Psoas muscle (tissue), 8 donors: ENCODE results near the gene MMP24. TPM values are rescaled to one million over a fixed set of nuclear protein-coding genes. Genes with fewer than 3 reads are reported as not detected.
"Not testable (repeated sequence)": the region's sequence is repeated elsewhere in the genome, so short reads cannot be mapped to it uniquely, and the experiment has no call there.

Experiments
- ATAC-seq, 4 donors: fragments of 200-7000 bp; cut with Tn5 transposase; one replicate each; pipeline ENCODE4 v1.9.1; 2020; ENCODE audit warnings: moderate library complexity in 3 of 4, mild to moderate bottlenecking in 2 of 4
- DNase-seq, 2 donors: peaks; one replicate each; pipeline ENCODE4 v3.0.0-alpha.2; 2020
- H3K27ac ChIP-seq: fragments of 200-600 bp; one replicate; pipeline ENCODE4 v1.8.0; 2022
- H3K27me3 ChIP-seq, 3 donors: fragments of 200-600 bp in 1 of 3; one replicate each; pipeline versions ENCODE4 v1.6.1 to v1.8.0; 2013 to 2022; ENCODE audit warnings: low read length in 2 of 3, mild to moderate bottlenecking in 2 of 3, moderate library complexity in 1 of 3; ENCODE audit not compliant: insufficient read depth in 3 of 3
- H3K36me3 ChIP-seq, 2 donors: fragments of 200-600 bp in 1 of 2; one replicate each; pipeline versions ENCODE4 v1.6.1 to v1.8.0; 2013 to 2022; ENCODE audit warnings: low read depth in 1 of 2, mild to moderate bottlenecking in 1 of 2, moderate library complexity in 1 of 2; ENCODE audit not compliant: insufficient read depth in 1 of 2
- H3K4me1 ChIP-seq: fragments of 200-600 bp; one replicate; pipeline ENCODE4 v1.8.0; 2022
- H3K4me3 ChIP-seq: fragments of 200-600 bp; one replicate; pipeline ENCODE4 v1.8.0; 2022; ENCODE audit warnings: mild to moderate bottlenecking
- H3K9me3 ChIP-seq: fragments of 200-600 bp; one replicate; pipeline ENCODE4 v1.8.0; 2022
- WGBS, 3 donors: extraction: QIAGEN DNeasy Blood & Tissue Kit; methylation state at CpG; one replicate each; pipeline versions ENCODE4 v1.1.6 to v1.1.7; 2013; 5-methylcytosine and 5-hydroxymethylcytosine counted together
- intact Hi-C, 2 donors: fragments of 100-400 bp; cut with DNase I; formaldehyde crosslinking; loops; one replicate each; pipeline versions ENCODE4 v1.11.0 to v1.14.2; 2022
- polyA plus RNA-seq, 3 donors: library from polyadenylated mRNA; stranded (reverse); fragments of 200-250 nt; gene quantifications; one replicate each; pipeline ENCODE4 v1.2.3, GENCODE V29; 2013
- total RNA-seq, 4 donors: library from RNA; stranded (reverse); fragmentation: NEBNext Ultra II Directional in 2 of 4; extraction: Animal tissue kit (Norgen Biotek cat#: 25700) in 2 of 4; gene quantifications; one replicate each; pipeline versions ENCODE4 v1.2.1 to v1.2.4, GENCODE V29; 2021 to 2023
- TF ChIP-seq, protein P1 (sequence below): fragments of 200-600 bp; IDR thresholded peaks from one replicate; pipeline ENCODE4 v1.8.0; 2022; ENCODE audit warnings: antibody characterized with exemption
- donor health status: healthy with polysubstance abuse.
- donor health status: DM: no; HTN: no; CAD: no; lungs with moderate emphysema.
- donor health status: Bipolar disorder and iron deficiency.
- donor health status: healthy.
- donor health status: DM: yes; HTN: yes; CAD: no.
- donor health status: DM: no; HTN: no; CAD: no.
- donor health status: DM: no; HTN: no; CAD: no.
- donor health status: DM: yes; HTN: yes; CAD: no.

MMP24 gene
- total and polyA plus RNA-seq, 7 donors: 0.01 to 0.27 (median 0.12) TPM; not detected in 1

DNA sequence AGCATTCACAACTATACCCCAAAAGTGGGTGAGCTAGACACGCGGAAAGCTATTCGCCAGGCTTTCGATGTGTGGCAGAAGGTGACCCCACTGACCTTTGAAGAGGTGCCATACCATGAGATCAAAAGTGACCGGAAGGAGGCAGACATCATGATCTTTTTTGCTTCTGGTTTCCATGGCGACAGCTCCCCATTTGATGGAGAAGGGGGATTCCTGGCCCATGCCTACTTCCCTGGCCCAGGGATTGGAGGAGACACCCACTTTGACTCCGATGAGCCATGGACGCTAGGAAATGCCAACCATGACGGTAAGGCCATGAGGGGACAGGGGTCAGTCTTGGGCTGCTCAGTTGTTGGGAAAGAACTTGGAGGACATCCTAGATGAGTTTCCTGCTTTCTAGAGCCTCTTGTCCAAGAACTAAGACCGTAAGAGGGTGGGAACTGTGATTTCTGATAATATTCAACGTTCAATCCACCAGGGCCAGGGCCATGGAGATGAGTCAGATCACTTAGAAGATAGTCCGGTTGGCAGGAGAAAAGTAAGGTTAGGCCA lies 28.0 kb downstream of the MMP24 start:
- TF ChIP-seq, protein P1, sequence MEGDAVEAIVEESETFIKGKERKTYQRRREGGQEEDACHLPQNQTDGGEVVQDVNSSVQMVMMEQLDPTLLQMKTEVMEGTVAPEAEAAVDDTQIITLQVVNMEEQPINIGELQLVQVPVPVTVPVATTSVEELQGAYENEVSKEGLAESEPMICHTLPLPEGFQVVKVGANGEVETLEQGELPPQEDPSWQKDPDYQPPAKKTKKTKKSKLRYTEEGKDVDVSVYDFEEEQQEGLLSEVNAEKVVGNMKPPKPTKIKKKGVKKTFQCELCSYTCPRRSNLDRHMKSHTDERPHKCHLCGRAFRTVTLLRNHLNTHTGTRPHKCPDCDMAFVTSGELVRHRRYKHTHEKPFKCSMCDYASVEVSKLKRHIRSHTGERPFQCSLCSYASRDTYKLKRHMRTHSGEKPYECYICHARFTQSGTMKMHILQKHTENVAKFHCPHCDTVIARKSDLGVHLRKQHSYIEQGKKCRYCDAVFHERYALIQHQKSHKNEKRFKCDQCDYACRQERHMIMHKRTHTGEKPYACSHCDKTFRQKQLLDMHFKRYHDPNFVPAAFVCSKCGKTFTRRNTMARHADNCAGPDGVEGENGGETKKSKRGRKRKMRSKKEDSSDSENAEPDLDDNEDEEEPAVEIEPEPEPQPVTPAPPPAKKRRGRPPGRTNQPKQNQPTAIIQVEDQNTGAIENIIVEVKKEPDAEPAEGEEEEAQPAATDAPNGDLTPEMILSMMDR: no peak
- Histone ChIP-seq H3K27ac (no peak overlapping the region), H3K9me3 (no peaks in the 10 kb centered on the region), H3K4me3 (no peak overlapping the region), H3K36me3 (no peaks in the 10 kb centered on the region), H3K27me3 (no peaks in the 10 kb centered on the region), H3K4me1 (no peaks in the 10 kb centered on the region)
- DNase-seq (no peak), ATAC-seq (no peak)
- intact Hi-C loops: no loop called here
- 88 to 92% (median 89%) methylated on average over 12 of the region's 12 CpGs for WGBS, 3 donors

DNA sequence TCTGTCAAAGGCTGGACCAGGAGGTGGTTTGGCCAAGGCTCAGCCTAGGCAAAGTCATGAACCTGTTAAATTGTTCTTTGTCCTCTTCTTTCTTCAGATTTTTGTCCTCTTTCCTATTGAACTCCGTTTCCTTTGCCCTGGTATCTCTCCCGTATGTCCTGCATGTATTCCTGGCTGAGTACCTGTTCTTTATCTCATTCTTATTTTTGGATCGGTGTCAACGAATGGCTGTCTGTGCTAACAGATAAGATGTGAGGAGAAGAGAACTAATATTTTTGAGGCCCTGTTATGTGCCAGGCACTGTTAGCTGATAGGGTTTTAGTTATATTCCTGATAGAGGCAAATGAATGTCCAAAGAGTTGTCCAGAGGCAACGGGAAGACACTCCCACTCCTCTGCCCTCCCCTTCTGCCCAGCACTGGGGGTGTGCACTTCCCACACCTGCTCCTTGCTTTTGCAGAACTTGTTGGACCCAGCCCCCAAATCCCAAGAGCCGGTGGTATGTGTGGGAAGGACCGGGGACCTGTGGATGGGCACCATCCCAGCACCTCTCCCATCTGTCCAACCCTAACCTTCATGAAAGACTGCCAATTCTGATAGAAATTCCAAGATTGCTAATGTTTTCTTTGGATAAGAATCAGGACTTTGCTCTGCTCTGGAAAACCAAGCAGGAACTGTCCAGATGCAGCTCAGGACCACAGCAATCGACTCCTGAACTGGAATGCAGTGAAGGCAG lies 30.9 kb downstream of the MMP24 start:
- H3K4me1 ChIP-seq: no peaks in the 10 kb centered on the region
- intact Hi-C loops: no loop called here
- H3K4me3 ChIP-seq: no peak overlapping the region
- no peak for ATAC-seq
- H3K9me3 ChIP-seq: no peaks in the 10 kb centered on the region
- WGBS, 3 donors: 62 to 67% (median 64%) methylated on average over 8 of the region's 8 CpGs
- TF ChIP-seq, protein P1: no peak
- no peaks in the 10 kb centered on the region for H3K27me3 ChIP-seq
- H3K36me3 ChIP-seq: no peaks in the 10 kb centered on the region
- no peak for DNase-seq
- no peak overlapping the region for H3K27ac ChIP-seq

DNA sequence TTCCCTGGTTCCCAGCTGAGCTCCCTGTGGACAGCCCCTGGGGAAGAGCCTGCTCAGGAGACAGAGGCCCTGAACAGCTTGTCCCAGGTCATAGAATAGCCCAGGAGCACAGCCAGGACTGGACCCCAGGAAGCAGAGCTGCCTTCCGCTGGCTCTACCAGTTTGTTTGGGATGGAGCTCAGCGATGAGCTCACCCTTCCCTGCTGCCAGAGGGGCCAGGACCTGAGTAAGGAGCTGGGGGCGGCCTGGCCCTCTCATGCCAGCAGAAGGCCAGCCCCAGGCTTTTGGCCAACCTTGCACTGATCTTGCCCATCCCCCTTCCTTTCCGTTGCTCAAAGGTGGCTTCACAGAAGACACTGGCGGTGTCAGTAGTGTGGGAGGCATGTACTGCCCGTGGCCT lies 33.9 kb downstream of the MMP24 start:
- WGBS, 3 donors: 90 to 94% (median 93%) methylated on average over 6 of the region's 6 CpGs
- Histone ChIP-seq H3K36me3 (peaks cover 0 to 2% of the 10 kb centered on the region in 2 donors), H3K27ac (no peak overlapping the region), H3K4me3 (no peak overlapping the region), H3K9me3 (no peaks in the 10 kb centered on the region), H3K4me1 (no peaks in the 10 kb centered on the region), H3K27me3 (no peaks in the 10 kb centered on the region)
- TF ChIP-seq, protein P1: no peak
- no peak for ATAC-seq
- no peak for DNase-seq
- intact Hi-C loops: loop anchor here in 1 of 2 donors (10.0 kb wide), 1 partner anchor 426 kb away; no protein-coding TSS in a partner anchor

DNA sequence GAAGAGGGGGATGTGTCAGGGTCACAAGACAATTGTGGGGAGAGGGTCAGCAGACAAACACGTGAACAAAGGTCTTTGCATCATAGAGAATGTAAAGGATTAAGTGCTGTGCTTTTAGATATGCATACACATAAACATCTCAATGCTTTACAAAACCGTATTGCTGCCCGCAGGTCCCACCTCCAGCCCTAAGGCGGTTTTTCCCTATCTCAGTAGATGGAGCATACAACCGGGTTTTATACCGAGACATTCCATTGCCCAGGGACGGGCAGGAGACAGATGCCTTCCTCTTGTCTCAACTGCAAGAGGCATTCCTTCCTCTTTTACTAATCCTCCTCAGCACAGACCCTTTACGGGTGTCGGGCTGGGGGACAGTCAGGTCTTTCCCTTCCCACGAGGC lies 35.8 kb downstream of the MMP24 start:
- not testable (repeated sequence) for ATAC-seq, H3K4me3 ChIP-seq, H3K27me3 ChIP-seq, H3K27ac ChIP-seq, H3K9me3 ChIP-seq, DNase-seq, H3K4me1 ChIP-seq
- 81 to 90% (median 84%) methylated on average over 7 of the region's 10 CpGs for WGBS, 3 donors
- intact Hi-C loops: loop anchor here in 1 of 2 donors (10.0 kb wide), 1 partner anchor 428 kb away; no protein-coding TSS in a partner anchor
- peaks cover 0 to 13% of the 10 kb centered on the region in 2 donors for H3K36me3 ChIP-seq

DNA sequence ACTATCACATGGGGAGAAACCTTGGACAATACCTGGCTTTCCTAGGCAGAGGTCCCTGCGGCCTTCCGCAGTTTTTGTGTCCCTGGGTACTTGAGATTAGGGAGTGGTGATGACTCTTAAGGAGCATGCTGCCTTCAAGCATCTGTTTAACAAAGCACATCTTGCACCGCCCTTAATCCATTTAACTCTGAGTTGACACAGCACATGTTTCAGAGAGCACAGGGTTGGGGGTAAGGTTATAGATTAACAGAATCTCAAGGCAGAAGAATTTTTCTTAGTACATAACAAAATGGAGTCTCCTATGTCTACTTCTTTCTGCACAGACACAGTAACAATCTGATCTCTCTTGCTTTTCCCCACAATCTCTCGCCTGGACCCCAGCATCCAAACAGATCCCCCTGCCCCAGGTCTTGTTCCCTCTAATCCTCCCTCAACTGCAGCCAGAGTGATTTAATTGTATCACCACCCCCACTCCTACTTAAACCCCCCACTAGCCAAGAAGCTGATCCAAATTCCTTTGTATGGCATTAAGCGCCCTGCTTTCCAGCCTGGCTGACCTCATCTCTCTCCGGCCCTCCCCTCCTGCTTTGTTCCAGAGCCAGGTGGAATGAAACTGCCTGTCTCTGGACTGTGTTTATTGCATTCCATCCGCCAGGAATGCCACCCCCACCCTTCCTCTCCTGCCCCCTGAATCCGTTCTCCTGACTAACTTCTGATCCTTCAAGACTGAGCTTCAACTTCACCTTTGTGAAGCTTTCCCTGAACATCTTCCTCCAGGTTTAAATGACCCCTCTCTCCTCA lies 36.4 kb downstream of the MMP24 start:
- peak in 2 of 4 donors; percentile 45 to 48 for ATAC-seq
- H3K36me3 ChIP-seq: peaks cover 0 to 19% of the 10 kb centered on the region in 2 donors
- not testable (repeated sequence) for H3K9me3 ChIP-seq, H3K27me3 ChIP-seq, DNase-seq, H3K4me1 ChIP-seq, H3K27ac ChIP-seq, H3K4me3 ChIP-seq
- intact Hi-C loops: loop anchor here in 1 of 2 donors (10.0 kb wide), 1 partner anchor 428 kb away; no protein-coding TSS in a partner anchor
- 45 to 60% (median 50%) methylated on average over 5 of the region's 8 CpGs for WGBS, 3 donors
